Sigmoid colon (tissue), 4 donors: Measurements from ENCODE around the gene PDLIM5.

Experiments used
- POLR2A ChIP-seq, 2 donors: fragments of 450-650 bp; IDR thresholded peaks; one replicate each; pipeline ENCODE4 v1.6.1; 2016; ENCODE audit warnings: antibody characterized with exemption in 2 of 2, mild to moderate bottlenecking in 2 of 2, moderate library complexity in 2 of 2
- POLR2AphosphoS5 ChIP-seq, 4 donors: sonication (generic); formaldehyde crosslinking; IDR thresholded peaks; one replicate each; pipeline ENCODE4 v1.6.1; 2017; ENCODE audit warnings: antibody characterized with exemption in 4 of 4
- TF ChIP-seq, protein P1 (sequence below), 4 experiments: fragments of 450-650 bp in 3 of 4; fragments of 200-600 bp in 1 of 4; IDR thresholded peaks; one replicate each; pipeline ENCODE4 v1.5.1; 2016 to 2019; ENCODE audit warnings: antibody characterized with exemption in 4 of 4, mild to moderate bottlenecking in 3 of 4, moderate library complexity in 2 of 4

DNA sequence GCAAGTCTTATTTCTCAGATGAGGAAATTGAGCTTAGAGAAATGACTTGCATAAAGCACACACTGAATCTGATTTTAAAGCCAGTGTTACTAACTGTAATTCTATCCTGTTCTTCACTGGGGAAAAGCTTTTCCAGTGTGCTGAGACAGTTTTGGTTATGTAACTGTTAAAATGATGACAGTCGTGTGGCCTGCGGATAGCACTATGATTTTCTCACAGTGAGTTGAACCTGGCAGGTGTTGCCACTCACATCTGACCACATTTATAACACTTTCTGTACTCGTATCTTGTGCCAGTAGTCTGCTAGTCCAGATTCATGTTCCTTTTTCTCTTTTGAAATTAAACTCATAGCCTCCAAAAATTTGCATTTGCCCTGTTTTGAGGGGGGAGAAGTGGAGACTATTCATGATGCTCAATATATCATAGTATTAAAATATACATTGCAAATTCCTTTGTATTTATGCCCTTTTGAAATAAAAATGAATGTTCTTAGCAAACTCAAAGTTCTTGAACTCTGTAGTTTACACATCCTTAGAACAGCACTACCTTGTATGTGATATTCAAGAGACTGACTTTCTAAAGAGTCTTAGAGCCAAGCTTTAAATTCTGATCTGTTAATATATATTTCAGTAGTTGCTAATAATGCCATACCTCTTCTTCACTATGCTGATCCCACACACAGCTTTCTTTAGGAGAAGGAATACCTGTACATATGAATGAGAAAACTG is 132.3 kb downstream of the PDLIM5 start:
- TF ChIP-seq, protein P1, sequence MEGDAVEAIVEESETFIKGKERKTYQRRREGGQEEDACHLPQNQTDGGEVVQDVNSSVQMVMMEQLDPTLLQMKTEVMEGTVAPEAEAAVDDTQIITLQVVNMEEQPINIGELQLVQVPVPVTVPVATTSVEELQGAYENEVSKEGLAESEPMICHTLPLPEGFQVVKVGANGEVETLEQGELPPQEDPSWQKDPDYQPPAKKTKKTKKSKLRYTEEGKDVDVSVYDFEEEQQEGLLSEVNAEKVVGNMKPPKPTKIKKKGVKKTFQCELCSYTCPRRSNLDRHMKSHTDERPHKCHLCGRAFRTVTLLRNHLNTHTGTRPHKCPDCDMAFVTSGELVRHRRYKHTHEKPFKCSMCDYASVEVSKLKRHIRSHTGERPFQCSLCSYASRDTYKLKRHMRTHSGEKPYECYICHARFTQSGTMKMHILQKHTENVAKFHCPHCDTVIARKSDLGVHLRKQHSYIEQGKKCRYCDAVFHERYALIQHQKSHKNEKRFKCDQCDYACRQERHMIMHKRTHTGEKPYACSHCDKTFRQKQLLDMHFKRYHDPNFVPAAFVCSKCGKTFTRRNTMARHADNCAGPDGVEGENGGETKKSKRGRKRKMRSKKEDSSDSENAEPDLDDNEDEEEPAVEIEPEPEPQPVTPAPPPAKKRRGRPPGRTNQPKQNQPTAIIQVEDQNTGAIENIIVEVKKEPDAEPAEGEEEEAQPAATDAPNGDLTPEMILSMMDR (IDR thresholded peaks at IDR 0.05): no peak
- no peak for TF ChIP-seq POLR2A (IDR thresholded peaks at IDR 0.05)
- TF ChIP-seq POLR2AphosphoS5 (IDR thresholded peaks at IDR 0.05): no peak
